H1 (cell line): ENCODE measurements around the gene CEP350. TPM values are rescaled to one million over a fixed set of nuclear protein-coding genes. Genes with fewer than 3 reads are reported as not detected.

Experiments used
- ASH2L ChIP-seq: fragments of 200-600, 300-600 bp; sonication (generic); IDR thresholded peaks from one replicate; pipeline ENCODE4 v1.7.1; 2017; ENCODE audit warnings: low read length
- ATF2 ChIP-seq: IDR thresholded peaks from 2 replicates; pipeline ENCODE4 v1.6.1; 2012; ENCODE audit warnings: low read length, inconsistent platforms
- CTCF ChIP-seq, 3 experiments: IDR thresholded peaks; 1 replicate in 2 of 3; 2 replicates in 1 of 3; pipeline versions ENCODE4 v1.5.1 to v1.6.1; 2011; ENCODE audit warnings: low read length in 3 of 3, mild to moderate bottlenecking in 3 of 3, inconsistent platforms in 2 of 3, low read depth in 1 of 3, moderate library complexity in 1 of 3; ENCODE audit not compliant: insufficient read depth in 1 of 3; ENCODE audit errors: control extremely low read depth in 1 of 3
- E2F6 ChIP-seq: IDR thresholded peaks from 2 replicates; pipeline ENCODE4 v1.6.1; 2012; ENCODE audit warnings: inconsistent platforms
- SIRT6 ChIP-seq: IDR thresholded peaks from one replicate; pipeline ENCODE4 v1.7.1; 2012; ENCODE audit warnings: low read length, inconsistent platforms
- polyA plus RNA-seq, 7 experiments: library from polyadenylated mRNA; depleted of rRNA in 3 of 7; stranded (reverse) in 5 of 7; unstranded in 2 of 7; fragments of >200 nt in 5 of 7; fragments of 200-250 nt in 2 of 7; gene quantifications; 1 replicate in 5 of 7; 2 replicates in 1 of 7; 4 replicates in 1 of 7; pipeline versions ENCODE4 v1.2.1 to v1.2.3, GENCODE V29; 2011 to 2013; ENCODE audit warnings: missing spikeins in 2 of 7, mixed read lengths in 2 of 7
- total RNA-seq: library from RNA; stranded (reverse); fragmentation: NEBNext Ultra II Directional; extraction: Animal tissue kit (Norgen Biotek cat#: 25700); gene quantifications from 2 replicates; pipeline ENCODE4 v1.2.1, GENCODE V29; 2021

Gene CEP350
- total and polyA plus RNA-seq, 2 of the 8 experiments (the other 6 are each of a cell fraction or from before 2014, with no cell fraction given), result 5.6 to 39.4 TPM

- no peak for TF ChIP-seq CTCF (IDR thresholded peaks at IDR 0.05; ENCODE audit: control extremely low read depth in 1 of 3, insufficient read depth in 1 of 3, low read depth in 1 of 3, low read length in 3 of 3)
- TF ChIP-seq SIRT6, result no peak
- no peak for TF ChIP-seq E2F6
- TF ChIP-seq ASH2L, result no peak
- TF ChIP-seq ATF2, result no peak
Measured at GRCh38 chr1:179935909-179936496, 18.6 kb upstream of the CEP350 start (continued).
